ENCODE results near the gene RERG.

RERG gene

GRCh38 chr12:15220915-15221885 lies at the start of gene RERG:
Gene RERG, minus strand, starts transcription at chr12:15221417. Its CDS starts 3,928 bp downstream, at chr12:15217489.
- H4K20me1 ChIP-seq (ENCODE audit: insufficient read depth) = no peaks in the 10 kb centered on the region
- H3K27me3 ChIP-seq (ENCODE audit: insufficient read depth, low read depth) = no peaks in the 10 kb centered on the region
- peak within 1 kb of the TSS; percentile 80; the same call in 1 of the 2 replicates for H3K4me2 ChIP-seq
- no peak within 1 kb of the TSS for H3K27ac ChIP-seq
- H2AFZ ChIP-seq (ENCODE audit: low read depth) = peak within 1 kb of the TSS; percentile 77
- H3K4me3 ChIP-seq (IDR thresholded peaks at IDR 0.05; ENCODE audit: insufficient read depth, low read depth, low read length) = no peak within 1 kb of the TSS
- H3K4me1 ChIP-seq (ENCODE audit: low read depth, poor library complexity, severe bottlenecking) = peaks cover 6% of the 10 kb centered on the region
- no peaks in the 10 kb centered on the region for H3K79me2 ChIP-seq (ENCODE audit: insufficient read depth, low read depth)
- TF ChIP-seq CTCF (conservative IDR thresholded peaks at IDR 0.05; ENCODE audit: low read depth, low read length) = peak; percentile 72
- H3K9ac ChIP-seq = peak within 1 kb of the TSS; percentile 25; the same call in 1 of the 2 replicates
- H3K36me3 ChIP-seq (ENCODE audit: insufficient read depth) = no peaks in the 10 kb centered on the region

GRCh38 chr12:15270591-15270990 lies 49.4 kb upstream of the RERG start:
- Histone ChIP-seq H4K20me1 (ENCODE audit: insufficient read depth) (no peaks in the 10 kb centered on the region), H3K36me3 (ENCODE audit: insufficient read depth) (no peaks in the 10 kb centered on the region), H3K4me3 (IDR thresholded peaks at IDR 0.05; ENCODE audit: insufficient read depth, low read depth, low read length) (no peak overlapping the region), H3K4me2 (no peak overlapping the region), H2AFZ (ENCODE audit: low read depth) (no peak overlapping the region), H3K4me1 (ENCODE audit: low read depth, poor library complexity, severe bottlenecking) (peaks cover 31% of the 10 kb centered on the region), H3K9ac (no peak overlapping the region), H3K27me3 (ENCODE audit: insufficient read depth, low read depth) (no peaks in the 10 kb centered on the region), H3K27ac (no peak overlapping the region), H3K79me2 (ENCODE audit: insufficient read depth, low read depth) (no peaks in the 10 kb centered on the region)
- TF ChIP-seq CTCF (conservative IDR thresholded peaks at IDR 0.05; ENCODE audit: low read depth, low read length) = no peak

- no peaks in the 10 kb centered on the region for H4K20me1 ChIP-seq (ENCODE audit: insufficient read depth)
- no peak overlapping the region for H3K4me3 ChIP-seq (IDR thresholded peaks at IDR 0.05; ENCODE audit: insufficient read depth, low read depth, low read length)
Measured at GRCh38 chr12:15268927-15269552, 47.8 kb upstream of the RERG start.

GRCh38 chr12:15268309-15268708 lies 47.1 kb upstream of the RERG start:
- Histone ChIP-seq H3K79me2 (ENCODE audit: insufficient read depth, low read depth) (no peaks in the 10 kb centered on the region), H3K9ac (no peak overlapping the region)

More at GRCh38 chr12:15268927-15269552, 47.8 kb upstream of the RERG start:
- Histone ChIP-seq H3K4me1 (ENCODE audit: low read depth, poor library complexity, severe bottlenecking) (peaks cover 15% of the 10 kb centered on the region), H3K36me3 (ENCODE audit: insufficient read depth) (no peaks in the 10 kb centered on the region), H3K9ac (no peak overlapping the region), H3K27ac (no peak overlapping the region), H3K4me2 (no peak overlapping the region), H2AFZ (ENCODE audit: low read depth) (no peak overlapping the region), H3K79me2 (ENCODE audit: insufficient read depth, low read depth) (no peaks in the 10 kb centered on the region), H3K27me3 (ENCODE audit: insufficient read depth, low read depth) (no peaks in the 10 kb centered on the region)
- TF ChIP-seq CTCF (conservative IDR thresholded peaks at IDR 0.05; ENCODE audit: low read depth, low read length) = peak; percentile 77

More at GRCh38 chr12:15268309-15268708, 47.1 kb upstream of the RERG start:
- no peak overlapping the region for H3K27ac ChIP-seq
- H3K27me3 ChIP-seq (ENCODE audit: insufficient read depth, low read depth) = no peaks in the 10 kb centered on the region
- no peak overlapping the region for H2AFZ ChIP-seq (ENCODE audit: low read depth)
- H3K4me1 ChIP-seq (ENCODE audit: low read depth, poor library complexity, severe bottlenecking) = peaks cover 8% of the 10 kb centered on the region
- no peaks in the 10 kb centered on the region for H4K20me1 ChIP-seq (ENCODE audit: insufficient read depth)
- TF ChIP-seq CTCF (conservative IDR thresholded peaks at IDR 0.05; ENCODE audit: low read depth, low read length) = no peak
- no peak overlapping the region for H3K4me2 ChIP-seq
- H3K4me3 ChIP-seq (IDR thresholded peaks at IDR 0.05; ENCODE audit: insufficient read depth, low read depth, low read length) = no peak overlapping the region
- H3K36me3 ChIP-seq (ENCODE audit: insufficient read depth) = no peaks in the 10 kb centered on the region

Measured in KMS-11 (cell line).